Gastroesophageal sphincter (tissue), 4 donors: Measurements from ENCODE around the gene KLHL29. TPM values are rescaled to one million over a fixed set of nuclear protein-coding genes. Genes with fewer than 3 reads are reported as not detected.
A peak's percentile ranks its signal among the peaks of the same experiment; 100 is the strongest.

ENCODE experiments used
- ATAC-seq: fragments of 150-250 bp; one replicate; pipeline ENCODE4 v1.9.1; 2016; ENCODE audit warnings: mild to moderate bottlenecking, moderate library complexity
- H3K27ac ChIP-seq, 4 donors: fragments of 200-600 bp; sonication (generic) in 3 of 4; 1 replicate in 3 of 4; 2 replicates in 1 of 4; pipeline ENCODE4 v1.5.1; 2016 to 2019
- H3K27me3 ChIP-seq: fragments of 200-600 bp; sonication (generic); one replicate; pipeline ENCODE4 v1.5.1; 2019
- H3K36me3 ChIP-seq, 2 donors: fragments of 200-600 bp; sonication (generic); one replicate each; pipeline ENCODE4 v1.5.1; 2019; ENCODE audit warnings: control low read depth in 1 of 2
- H3K4me1 ChIP-seq, 3 donors: fragments of 200-600 bp; sonication (generic); 1 replicate in 2 of 3; 2 replicates in 1 of 3; pipeline ENCODE4 v1.5.1; 2016 to 2019; ENCODE audit warnings: control low read depth in 2 of 3
- H3K4me3 ChIP-seq, 2 donors: fragments of 200-600 bp; sonication (generic); one replicate each; pipeline ENCODE4 v1.5.1; 2019; ENCODE audit warnings: mild to moderate bottlenecking in 1 of 2, moderate library complexity in 1 of 2
- H3K9me3 ChIP-seq, 3 donors: fragments of 200-600 bp; sonication (generic); one replicate each; pipeline ENCODE4 v1.5.1; 2017 to 2019; ENCODE audit warnings: control low read depth in 2 of 3
- CTCF ChIP-seq, 4 experiments: fragments of 200-600 bp in 2 of 4; fragments of 450-650 bp in 2 of 4; sonication (generic) in 1 of 4; IDR thresholded peaks; one replicate each; pipeline ENCODE4 v1.5.1; 2017 to 2019; ENCODE audit warnings: antibody characterized with exemption in 4 of 4, mild to moderate bottlenecking in 2 of 4, moderate library complexity in 2 of 4
- EP300 ChIP-seq: sonication (generic); formaldehyde crosslinking; IDR thresholded peaks from one replicate; pipeline ENCODE4 v1.6.1; 2017; ENCODE audit warnings: antibody characterized with exemption, mild to moderate bottlenecking
- POLR2A ChIP-seq, 2 donors: fragments of 450-650 bp; IDR thresholded peaks; one replicate each; pipeline ENCODE4 v1.6.1; 2017; ENCODE audit warnings: antibody characterized with exemption in 2 of 2, mild to moderate bottlenecking in 2 of 2, moderate library complexity in 1 of 2
- POLR2AphosphoS5 ChIP-seq: sonication (generic); formaldehyde crosslinking; IDR thresholded peaks from one replicate; pipeline ENCODE4 v1.6.1; 2017; ENCODE audit warnings: antibody characterized with exemption
- WGBS, 2 donors: methylation state at CpG; one replicate each; pipeline ENCODE4 v1.1.5; 2018; ENCODE audit warnings: low coverage in 1 of 2; 5-methylcytosine and 5-hydroxymethylcytosine counted together
- total RNA-seq, 4 donors: library from RNA; depleted of rRNA; stranded (reverse); fragments of >200 nt; gene quantifications; one replicate each; pipeline ENCODE4 v1.1.0, GENCODE V29; 2016

KLHL29 gene
- total RNA-seq, 4 donors from 2014 or later: 15.2 to 31.5 (median 24.2) TPM

GRCh38 chr2:23617167-23617810, 232.3 kb downstream of the KLHL29 start:
- H3K4me3 ChIP-seq: peak overlapping the region in 1 of 2 donors; percentile 29
- peak; percentile 99 for TF ChIP-seq POLR2AphosphoS5
- TF ChIP-seq POLR2A (IDR thresholded peaks at IDR 0.05): no peak
- TF ChIP-seq EP300: peak; percentile 51
- peak in 3 of 4 experiments; percentile 82 to 95 (median 95) for TF ChIP-seq CTCF (IDR thresholded peaks at IDR 0.05)
- H3K27ac ChIP-seq: peak overlapping the region; percentile 90 to 98 (median 94)
- peak; percentile 95 for ATAC-seq
- no peaks in the 10 kb centered on the region for H3K36me3 ChIP-seq
- WGBS, 2 donors: 7 to 18% methylated on average over 9 to 15 of the region's 16 CpGs
- H3K27me3 ChIP-seq: no peaks in the 10 kb centered on the region
- H3K9me3 ChIP-seq: no peaks in the 10 kb centered on the region
- H3K4me1 ChIP-seq: peaks cover 11 to 78% (median 54%) of the 10 kb centered on the region in 3 donors

GRCh38 chr2:23617811-23618215, 232.8 kb downstream of the KLHL29 start:
- Histone ChIP-seq H3K4me3 (peak overlapping the region in 1 of 2 donors; percentile 29), H3K4me1 (peaks cover 11 to 83% (median 54%) of the 10 kb centered on the region in 3 donors), H3K27ac (peak overlapping the region; percentile 86 to 98 (median 94)), H3K9me3 (no peaks in the 10 kb centered on the region), H3K27me3 (no peaks in the 10 kb centered on the region), H3K36me3 (no peaks in the 10 kb centered on the region)
- TF ChIP-seq POLR2A (IDR thresholded peaks at IDR 0.05): no peak
- TF ChIP-seq CTCF (IDR thresholded peaks at IDR 0.05): no peak
- TF ChIP-seq EP300: no peak
- no peak for TF ChIP-seq POLR2AphosphoS5
- 12 to 20% methylated on average over 1 to 10 of the region's 15 CpGs for WGBS, 2 donors
- peak; percentile 31 for ATAC-seq

- Histone ChIP-seq H3K27me3 (no peaks in the 10 kb centered on the region), H3K36me3 (no peaks in the 10 kb centered on the region), H3K4me1 (peaks cover 11 to 88% (median 54%) of the 10 kb centered on the region in 3 donors), H3K9me3 (no peaks in the 10 kb centered on the region), H3K27ac (peak overlapping the region; percentile 86 to 98 (median 94)), H3K4me3 (peak overlapping the region in 1 of 2 donors; percentile 29)
- 90% methylated on average over 5 of the region's 10 CpGs; no CpG with 5 or more reads in 1 of the 2 donors for WGBS, 2 donors
- no peak for ATAC-seq
- no peak for TF ChIP-seq POLR2AphosphoS5
- TF ChIP-seq CTCF (IDR thresholded peaks at IDR 0.05): no peak
- TF ChIP-seq EP300: no peak
- TF ChIP-seq POLR2A (IDR thresholded peaks at IDR 0.05): no peak
Measured at GRCh38 chr2:23618265-23618664, 233.3 kb downstream of the KLHL29 start.

GRCh38 chr2:23618794-23619530, 234.0 kb downstream of the KLHL29 start:
- no peak for ATAC-seq
- no peaks in the 10 kb centered on the region for H3K27me3 ChIP-seq
- no peaks in the 10 kb centered on the region for H3K36me3 ChIP-seq
- TF ChIP-seq POLR2A (IDR thresholded peaks at IDR 0.05): no peak
- TF ChIP-seq EP300: no peak
- TF ChIP-seq POLR2AphosphoS5: no peak
- TF ChIP-seq CTCF (IDR thresholded peaks at IDR 0.05): no peak
- WGBS, 2 donors: 100% methylated on average over 1 of the region's 7 CpGs; no CpG with 5 or more reads in 1 of the 2 donors
- H3K27ac ChIP-seq: peak overlapping the region; percentile 86 to 98 (median 94)
- no peak overlapping the region for H3K4me3 ChIP-seq
- H3K9me3 ChIP-seq: no peaks in the 10 kb centered on the region
- H3K4me1 ChIP-seq: peaks cover 11 to 95% (median 54%) of the 10 kb centered on the region in 3 donors
